NCI-H2227 treated with DMSO at 0.1 percent for 48 hours (cell line): ENCODE results near the gene C12orf42.
"Not testable (repeated sequence)": the region's sequence is repeated elsewhere in the genome, so short reads cannot be mapped to it uniquely, and the experiment has no call there.

Source experiments
- DNase-seq: peaks from one replicate; lab custom pipeline; 2025; lab: John Stamatoyannopoulos, UW

C12orf42 gene

DNA sequence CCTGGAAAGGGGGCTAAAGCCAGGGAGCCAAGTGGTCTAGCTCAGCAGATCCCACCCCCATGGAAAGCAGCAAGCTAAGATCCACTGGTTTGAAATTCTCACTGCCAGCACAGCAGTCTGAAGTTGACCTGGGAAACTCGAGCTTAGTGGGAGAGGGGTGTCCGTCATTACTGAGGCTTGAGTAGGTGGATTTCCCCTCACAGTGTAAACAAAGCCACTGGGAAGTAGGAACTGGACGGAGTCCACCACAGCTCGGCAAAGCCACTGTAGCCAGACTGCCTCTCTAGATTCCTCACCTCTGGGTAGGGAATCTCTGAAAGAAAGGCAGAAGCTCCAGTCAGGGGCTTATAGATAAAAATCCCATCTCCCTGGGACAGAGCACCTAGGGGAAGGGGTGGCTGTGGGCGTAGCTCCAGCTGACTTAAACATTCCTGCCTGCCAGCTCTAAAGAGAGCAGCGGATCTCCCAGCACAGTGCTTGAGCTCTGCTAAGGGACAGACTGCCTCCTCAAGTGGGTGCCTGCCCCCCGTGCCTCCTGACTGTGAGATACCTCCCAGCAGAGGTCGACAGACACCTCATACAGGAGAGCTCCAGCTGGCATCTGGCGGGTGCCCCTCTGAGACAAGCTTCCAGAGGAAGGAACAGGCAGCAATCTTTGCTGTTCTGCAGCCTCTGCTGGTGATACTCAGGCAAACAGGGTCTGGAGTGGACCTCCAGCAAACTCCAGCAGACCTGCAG, 70.8 kb downstream of the C12orf42 start:
- DNase-seq: not testable (repeated sequence)

DNA sequence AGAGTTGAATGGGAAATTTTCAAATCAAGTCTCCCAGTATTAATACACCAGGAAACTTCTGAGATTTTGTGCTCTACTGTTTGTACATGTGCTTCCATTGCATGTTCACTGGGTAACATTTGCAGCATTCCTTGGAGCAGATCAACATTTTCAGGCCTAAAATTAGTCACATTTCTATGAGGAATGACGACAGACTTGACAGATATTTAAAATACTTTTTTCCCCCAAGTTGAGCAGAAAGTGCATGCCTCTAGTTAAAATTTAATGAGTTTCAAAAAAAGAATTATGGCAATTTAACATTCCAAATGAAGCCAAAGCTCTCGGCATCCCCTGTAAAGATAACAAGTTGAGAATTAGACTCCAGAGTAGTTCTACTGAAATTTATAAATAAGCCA, 72.3 kb downstream of the C12orf42 start:
- DNase-seq: no peak

DNA sequence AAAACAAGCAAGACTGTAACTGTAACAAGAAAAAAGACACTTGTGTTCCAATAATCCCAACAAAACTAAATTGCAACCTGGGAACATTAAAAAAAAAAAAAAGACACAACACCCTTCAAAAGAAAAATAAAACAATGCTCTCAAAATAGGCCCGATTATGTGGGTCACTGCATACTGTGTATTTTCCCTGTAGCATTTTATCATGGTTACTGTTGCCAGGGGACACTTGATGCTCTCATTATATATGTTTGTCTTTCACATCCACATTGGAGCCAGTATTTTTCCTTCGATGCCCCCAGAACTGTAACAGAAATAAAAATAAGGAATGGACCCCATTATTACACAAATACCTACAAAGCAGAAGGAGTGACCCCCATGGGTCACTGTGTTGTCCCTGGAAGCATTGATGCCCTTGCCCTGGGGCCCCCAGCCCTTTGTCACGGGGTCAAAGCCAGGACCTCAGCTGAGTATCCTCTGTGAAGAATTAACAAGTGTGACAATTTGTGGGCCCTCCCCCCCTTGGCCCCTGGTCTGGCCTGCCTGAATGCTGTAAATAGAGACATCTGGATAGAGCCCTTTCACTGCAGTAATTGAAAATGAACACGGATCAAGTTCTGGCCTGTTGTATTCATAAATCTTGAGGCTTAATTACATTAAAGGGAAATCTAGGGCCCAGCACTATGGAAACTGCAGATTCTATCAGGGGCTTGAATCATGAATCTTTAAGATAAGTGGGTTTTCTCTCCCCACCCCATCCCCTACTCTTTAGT, 72.8 kb downstream of the C12orf42 start:
- peak; percentile 73 for DNase-seq

DNA sequence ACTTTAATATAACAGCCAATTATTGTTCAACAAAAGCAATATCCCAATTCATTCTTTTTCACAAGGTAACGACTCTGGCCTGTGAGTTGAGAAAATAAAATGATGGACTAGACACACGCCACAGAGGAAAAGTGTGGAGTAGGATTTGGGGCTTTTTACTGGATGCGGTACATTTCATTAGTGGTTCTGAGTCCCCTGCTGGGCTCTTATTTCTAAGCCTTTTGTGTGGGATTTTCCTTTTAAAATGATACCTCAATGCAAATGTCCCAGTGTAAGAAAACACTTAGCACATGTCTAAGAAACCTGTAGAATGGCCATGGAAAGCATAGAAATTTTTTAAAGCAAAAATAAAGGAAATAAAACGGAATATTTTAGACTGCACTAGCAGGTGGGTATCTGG, 73.4 kb downstream of the C12orf42 start:
- DNase-seq: peak; percentile 48

DNA sequence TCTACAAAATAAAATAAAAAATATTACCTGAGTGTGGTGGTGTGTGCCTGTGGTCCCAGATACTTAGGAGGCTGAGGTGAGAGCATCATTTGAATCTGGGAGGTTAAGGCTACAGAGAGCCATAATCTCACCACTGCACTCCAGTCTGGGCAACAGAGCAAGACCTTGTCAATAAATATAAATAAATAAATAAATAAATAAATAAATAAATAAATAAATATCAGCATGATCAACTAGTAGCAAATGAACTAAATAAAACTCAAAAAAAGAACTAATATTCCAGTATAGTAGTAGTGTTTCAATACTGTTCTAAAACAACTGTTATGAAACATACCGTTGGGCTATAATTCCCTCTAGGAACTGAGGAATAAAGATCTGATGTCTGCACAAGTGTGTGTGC, 74.4 kb downstream of the C12orf42 start:
- DNase-seq: no peak

DNA sequence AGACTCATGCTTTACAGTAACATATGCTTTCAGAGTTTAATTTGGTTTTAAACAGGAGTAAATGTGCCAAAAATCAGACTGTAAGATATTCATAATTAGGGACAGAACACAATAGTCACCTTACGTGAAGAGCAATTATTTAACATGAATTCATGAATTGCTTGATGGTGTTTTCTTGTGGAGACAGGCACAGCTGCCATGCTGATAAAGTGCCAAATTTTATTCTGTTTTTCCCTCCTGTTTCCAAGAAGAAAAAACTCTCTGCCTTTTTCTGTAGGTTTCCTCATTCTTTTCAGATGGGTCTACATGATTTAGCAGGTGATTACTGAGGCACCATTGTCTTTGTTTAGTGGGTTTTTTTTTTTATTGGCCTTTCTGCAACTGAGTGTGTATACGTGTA, 80.1 kb downstream of the C12orf42 start:
- DNase-seq: no peak

DNA sequence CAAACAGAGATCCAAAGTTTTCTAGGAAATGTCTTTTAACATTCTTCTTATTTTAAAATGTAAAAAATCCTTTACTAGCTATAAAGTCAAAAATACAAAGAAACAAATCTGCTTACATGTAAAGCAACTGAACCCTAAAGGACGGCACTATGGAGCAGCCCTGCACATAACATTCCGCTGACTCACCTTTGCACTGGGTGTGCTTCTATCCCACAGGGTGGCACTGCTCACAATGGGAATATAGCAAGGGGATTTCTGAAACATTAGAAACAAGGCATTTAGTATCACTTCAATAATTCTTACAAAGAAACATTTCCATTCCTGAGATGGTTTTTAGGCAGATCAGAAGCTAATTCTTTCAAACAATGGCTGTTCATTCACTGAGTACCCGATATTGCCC, 94.3 kb downstream of the C12orf42 start:
- no peak for DNase-seq

DNA sequence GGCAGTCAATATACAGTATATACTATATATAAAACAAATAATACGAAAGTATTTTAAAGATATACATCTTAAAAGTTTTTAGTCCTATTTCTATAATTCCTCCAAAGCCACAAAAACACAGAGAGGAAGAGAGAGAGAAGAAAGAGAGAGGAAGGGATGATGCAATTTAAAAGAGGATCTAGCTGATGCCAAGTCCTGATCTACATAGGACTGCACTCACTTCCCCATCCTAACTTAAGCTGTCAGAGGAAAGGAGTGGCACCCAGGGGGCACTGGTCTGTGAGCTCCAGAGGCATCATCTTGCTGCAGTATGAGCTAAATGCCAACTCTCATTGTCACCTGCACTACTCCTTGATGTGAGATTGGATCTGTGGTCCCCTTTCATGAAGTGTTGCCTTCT, 95.8 kb downstream of the C12orf42 start:
- DNase-seq: no peak

DNA sequence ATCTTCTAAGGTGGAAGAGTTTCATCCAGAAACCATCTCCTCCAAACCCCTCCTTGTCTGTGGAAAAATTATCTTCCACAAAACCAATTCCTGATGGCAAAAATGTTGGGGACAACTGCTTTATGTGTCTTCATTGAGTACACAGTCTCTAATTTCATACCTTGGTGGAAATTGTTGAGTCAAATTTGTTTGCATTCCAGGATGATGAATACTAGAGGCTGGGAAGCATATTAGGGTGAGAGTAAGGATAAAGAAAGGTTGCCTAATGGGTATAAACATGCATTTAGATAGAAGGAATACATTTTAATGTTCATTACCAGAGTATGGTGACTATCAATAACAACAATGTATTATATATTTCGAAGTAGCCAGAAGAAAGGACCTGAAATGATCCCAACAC, 98.2 kb downstream of the C12orf42 start:
- no peak for DNase-seq

DNA sequence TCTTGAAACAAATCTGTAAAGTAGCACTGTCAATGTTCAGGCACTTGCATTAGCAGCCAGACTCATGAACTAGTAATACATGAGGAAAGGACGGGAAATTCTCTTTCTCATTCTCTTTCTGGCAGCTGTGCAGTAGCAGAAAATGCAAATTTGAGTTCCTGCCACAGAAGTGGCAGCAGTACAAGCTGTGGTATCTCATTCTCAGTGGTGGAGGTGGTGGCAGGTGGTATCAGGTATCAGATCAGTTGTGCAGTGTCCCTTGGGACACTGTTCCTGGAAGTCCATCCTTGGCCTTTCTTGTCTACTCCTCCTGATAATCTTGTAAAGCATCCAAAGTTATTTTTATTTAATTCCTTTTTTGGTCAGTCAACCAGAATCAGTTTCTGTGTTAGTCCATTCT, 103.0 kb downstream of the C12orf42 start:
- DNase-seq: no peak

DNA sequence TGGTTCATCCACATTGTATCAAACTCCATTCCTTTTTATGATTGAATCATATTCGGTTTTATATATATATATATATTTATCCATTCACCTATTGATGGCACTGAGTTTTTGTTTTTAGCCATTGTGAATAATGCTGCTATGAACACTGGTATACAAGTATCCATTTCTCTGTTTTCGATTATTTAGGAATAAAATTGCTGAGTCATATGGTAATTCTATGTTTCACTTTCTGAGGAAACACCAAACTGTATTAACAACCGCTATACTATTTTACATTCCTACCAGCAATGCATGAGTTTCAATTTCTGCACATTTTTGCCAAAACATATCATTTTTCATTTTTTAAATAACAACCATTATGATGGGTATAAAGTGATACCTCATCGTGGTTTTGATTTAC, 104.7 kb downstream of the C12orf42 start:
- no peak for DNase-seq

DNA sequence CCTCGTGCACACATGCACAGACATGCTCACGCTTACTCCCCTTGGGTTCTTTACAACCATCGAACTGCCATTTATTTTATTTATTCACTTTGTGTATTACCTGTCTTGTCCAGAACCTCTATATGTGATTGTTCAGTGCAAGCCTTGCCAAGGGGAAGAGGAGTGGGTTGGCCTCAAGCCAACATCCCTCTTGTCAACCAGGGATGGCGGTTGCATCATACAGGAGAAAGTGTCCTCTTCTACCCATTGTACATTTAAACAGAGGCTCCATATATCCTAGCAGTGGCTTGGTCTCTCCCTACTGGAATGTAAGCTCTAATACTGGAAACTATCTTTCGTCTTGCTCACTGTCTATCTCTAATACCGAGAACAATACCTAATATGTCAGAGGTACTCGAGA, 108.4 kb downstream of the C12orf42 start:
- DNase-seq: no peak

DNA sequence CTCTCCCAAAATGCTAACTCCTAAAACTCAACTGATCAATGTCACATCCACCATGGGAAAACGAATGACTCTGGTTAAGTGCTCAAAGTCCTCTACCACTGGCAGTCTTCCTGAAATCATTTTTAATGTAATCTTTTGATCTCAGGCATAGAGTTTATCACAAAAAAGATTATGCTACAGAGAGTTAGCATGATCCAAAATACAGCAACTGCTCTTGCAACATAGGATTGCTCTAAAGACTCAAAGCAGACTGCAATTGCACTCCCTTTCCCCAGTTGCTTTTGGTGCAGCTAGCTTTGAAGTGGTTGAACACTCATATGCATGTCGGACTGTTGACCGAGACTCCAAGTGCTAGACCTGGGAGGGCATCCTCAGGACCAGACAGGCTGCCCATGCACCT, 109.3 kb downstream of the C12orf42 start:
- DNase-seq: no peak

DNA sequence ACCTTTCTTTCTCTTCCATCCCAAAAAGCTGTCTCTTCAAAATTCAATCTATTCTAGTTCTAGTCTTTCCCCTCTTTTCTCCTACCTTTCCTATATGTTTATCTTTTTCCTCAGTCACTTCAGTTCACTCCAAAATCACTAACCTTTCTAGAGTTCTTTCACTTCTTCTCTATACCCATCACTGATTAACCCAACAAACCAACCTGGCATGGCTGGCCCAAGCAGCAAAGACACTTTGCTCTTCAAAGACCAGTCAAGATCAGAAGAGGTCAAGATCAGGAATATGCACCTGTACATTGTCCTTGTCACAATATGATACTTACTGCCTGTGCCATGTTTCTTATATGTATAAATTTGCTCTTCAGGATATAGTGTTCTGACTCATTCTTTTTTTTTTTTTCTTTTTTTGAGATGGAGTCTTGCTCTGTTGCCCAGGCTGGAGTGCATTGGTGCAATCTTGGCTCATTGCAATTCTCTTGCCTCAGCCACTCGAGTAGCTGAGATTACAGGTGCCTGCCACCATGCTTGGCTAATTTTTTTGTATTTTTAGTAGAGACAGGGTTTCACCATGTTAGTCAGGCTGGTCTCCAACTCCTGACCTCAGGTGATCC, 112.9 kb downstream of the C12orf42 start:
- no peak for DNase-seq

DNA sequence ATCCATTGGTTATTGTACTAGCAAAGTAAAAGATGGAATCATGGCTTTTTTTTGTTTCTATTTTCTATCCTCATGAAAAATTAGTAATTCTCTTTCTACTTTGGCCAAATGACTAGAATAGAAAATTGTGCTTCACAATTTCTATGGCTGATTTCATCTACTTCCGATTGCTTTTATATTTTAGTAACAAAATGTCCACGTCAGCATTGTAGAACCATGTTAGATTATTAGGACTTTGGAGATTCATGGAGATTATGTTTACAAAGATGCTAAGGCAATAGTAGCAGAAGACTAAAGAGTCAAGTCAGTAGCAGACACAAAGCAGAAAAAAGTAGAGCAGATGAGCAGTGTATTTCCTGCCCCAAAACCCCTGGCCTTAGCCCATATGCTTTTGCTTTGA, 113.6 kb downstream of the C12orf42 start:
- DNase-seq: no peak

DNA sequence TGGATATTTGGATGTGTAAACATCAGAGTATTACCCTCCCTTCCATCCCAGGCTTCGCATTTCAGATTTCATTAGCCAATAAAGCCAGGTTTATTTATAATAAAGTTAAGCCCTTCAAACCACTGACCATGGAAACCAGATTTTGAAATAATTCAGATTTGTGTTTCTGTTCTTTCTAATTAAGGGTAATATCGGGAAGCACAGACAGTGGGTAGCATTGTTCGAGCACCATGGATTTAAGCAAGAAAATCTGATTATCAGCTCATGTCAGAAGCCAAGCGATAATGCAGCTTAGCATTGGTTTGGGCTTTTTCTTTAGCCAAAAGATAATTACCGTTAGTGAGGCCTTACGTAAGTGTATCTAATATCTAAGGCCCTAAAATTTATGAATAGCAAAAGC, 116.1 kb downstream of the C12orf42 start:
- no peak for DNase-seq

DNA sequence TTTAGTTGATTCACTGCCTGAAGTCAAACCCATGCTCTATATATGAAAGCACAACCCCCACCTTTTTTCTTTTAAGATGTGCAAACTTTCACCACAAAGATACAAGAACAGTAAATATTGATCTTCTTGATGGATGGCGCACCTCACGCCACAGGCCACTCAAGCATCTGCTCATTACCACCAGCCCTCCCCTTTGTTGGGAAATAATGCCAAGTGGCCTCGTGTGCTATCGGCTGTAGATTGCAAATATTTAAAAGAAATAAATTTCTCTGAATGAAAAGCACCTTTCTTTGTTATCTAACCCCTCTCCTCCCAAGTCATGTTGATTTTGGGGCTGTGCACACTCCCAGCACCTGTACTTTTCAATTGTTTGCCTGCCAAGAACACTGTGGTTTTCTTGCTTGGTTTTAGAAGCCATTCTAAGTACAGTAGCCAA, 122.7 kb downstream of the C12orf42 start:
- peak; percentile 19 for DNase-seq

DNA sequence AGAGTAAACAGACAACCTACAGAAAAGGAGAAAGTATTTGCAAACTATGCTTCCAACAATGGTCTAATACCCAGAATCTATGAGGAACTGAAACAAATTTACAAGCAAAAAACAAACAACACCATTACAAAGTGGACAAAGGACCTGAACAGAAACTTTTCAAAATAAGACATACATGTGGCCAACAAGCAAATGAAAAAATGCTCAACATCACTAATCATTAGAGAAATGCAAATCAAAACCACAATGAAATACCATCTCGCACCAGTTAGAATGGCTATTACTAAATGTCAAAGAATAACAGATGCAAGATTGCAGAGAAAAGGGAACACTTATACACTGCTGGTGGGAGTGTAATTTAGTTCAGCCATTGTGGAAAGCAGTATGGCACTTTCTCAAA, 125.8 kb downstream of the C12orf42 start:
- DNase-seq: no peak

DNA sequence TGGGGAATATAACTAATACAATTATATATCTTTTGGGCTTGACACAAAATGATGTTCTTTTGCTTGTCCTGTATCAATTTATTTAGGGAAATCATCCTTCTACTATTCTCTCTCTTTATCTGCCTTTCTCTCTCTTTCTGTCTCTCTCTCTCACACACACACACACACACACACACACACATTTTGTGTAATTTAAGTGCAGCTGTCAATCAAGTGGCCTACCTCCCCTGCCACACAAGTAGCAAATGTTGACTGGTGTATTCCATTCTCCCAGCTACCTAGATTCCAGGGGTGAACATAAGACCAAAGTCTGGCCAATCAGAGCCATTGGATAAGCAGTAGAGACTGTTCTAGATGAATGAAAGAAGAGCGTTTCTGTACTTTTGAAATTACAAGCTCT, 127.6 kb downstream of the C12orf42 start:
- no peak for DNase-seq

DNA sequence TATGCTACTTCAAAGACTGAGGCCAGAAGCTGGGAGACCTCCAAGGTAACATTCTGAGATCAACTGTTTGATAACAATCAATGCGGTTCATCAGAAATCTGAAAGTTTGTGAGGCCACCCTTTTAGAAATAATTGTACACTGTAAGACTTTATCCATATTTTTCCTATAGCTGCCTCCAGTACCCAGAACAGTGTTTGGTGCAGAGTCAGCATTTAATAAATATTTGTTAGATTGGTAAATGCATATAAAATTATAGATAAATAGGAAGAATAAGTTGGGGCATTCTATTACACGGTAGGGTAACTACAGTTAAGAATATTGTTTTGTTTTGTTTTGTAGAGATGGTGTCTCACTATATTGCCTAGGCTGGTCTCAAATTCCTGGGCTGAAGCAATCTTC, 141.4 kb downstream of the C12orf42 start:
- no peak for DNase-seq

DNA sequence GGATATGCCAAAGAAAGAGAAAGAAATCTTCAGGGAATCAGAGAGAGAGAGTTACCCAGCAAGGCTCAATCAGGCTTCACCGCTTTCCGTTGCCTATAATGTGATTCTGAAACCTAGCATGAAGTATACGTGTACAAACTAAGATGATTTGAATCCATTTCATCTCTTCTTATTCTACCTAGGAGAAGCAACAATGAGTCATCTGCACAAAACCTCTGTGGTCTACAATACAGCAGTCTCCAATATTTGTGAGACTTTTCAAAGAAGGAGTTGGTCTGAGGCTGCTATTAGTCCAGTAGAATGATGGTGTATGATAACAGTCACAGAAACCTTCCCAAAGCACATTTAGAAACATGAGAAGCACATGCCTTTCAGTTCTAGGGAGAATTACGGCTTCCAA, 141.9 kb downstream of the C12orf42 start:
- DNase-seq: no peak

DNA sequence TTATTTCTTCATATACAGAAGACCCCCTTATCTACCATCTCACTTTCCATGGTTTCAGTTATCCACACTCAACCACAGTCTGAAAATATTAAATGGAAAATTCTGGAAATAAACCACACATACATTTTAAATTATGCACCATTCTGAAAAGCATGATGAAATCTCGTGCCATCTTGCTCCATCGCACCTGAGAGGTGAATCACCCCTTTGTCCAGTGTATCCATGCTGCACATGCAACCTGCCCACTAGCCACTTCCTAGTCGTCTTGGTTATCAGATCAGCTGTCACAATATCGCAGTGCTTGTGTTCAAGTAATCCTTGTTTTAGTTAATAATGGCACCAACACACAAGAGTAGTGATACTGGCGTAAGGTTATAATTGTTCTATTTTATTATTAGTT, 145.7 kb downstream of the C12orf42 start:
- DNase-seq: no peak

DNA sequence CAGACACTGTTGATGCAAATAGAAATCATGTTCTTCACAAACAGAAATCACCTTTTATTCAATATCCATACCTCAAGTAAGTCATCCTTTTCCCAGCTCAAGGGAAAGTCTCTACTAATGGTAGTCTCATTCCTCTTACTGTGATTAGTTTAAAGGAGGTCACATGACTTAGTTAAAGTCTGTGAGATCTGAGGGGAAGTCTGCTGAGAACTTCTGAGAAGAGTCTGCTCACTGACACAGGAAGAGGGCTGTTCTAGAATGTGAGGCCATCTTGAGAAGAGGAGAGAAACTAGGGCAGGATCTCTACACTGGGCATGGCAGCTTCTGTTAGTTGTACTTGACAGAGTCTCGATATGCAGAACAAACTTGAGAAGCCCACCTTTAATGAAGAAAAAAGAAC, 146.8 kb downstream of the C12orf42 start:
- no peak for DNase-seq
